NCI-H128 (cell line): ENCODE results near the gene PCGF3.

ENCODE experiments used
- DNase-seq: peaks from one replicate; lab custom pipeline; 2025; ENCODE audit not compliant: unreplicated experiment; lab: John Stamatoyannopoulos, UW

The PCGF3 gene

GRCh38 chr4:705278-706082 lies at the start of gene PCGF3:
Gene PCGF3 (plus strand): TSS chr4:705832. CDS start chr4:733681, 27,849 bp downstream.
- peak; percentile 70 for DNase-seq

DNA sequence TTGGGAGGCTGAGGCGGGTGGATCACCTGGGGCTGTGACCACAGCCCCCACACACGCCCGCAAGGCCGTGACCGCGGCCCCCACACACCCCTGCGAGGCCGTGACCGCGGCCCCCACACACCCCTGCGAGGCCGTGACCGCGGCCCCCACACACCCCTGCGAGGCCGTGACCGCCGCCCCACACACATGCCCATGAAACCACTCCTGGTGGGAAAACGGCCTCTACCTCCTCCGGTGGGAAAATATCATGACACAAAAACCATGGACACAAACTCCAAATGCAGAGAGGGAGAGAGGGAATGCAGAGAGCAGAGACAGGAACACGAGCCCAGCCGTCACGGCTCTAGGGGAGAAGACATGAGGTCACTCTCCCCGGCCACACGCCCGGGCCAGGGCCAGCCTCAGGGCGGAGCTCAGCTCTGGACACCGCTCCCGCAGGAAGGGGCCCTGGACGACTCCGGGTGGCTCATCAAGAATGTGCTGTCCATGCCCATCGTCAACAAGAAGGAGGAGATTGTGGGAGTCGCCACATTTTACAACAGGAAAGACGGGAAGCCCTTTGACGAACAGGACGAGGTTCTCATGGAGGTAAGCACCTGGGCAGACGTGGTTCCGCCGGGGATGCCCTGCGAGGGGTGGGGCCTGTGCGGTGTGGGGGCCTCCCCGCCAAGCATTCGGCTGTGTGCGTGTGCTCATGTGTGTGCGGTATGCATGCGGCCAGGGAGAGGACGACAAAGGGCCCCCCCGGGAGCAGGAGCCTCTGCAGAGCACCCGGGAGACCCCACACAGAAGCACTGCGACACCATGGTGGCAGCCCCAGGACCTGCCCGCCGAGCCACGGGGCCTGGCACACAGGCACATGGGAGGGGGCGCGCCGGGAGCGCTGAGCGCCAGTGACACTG lies 48.9 kb upstream of the PCGF3 start:
- DNase-seq, result no peak

DNA sequence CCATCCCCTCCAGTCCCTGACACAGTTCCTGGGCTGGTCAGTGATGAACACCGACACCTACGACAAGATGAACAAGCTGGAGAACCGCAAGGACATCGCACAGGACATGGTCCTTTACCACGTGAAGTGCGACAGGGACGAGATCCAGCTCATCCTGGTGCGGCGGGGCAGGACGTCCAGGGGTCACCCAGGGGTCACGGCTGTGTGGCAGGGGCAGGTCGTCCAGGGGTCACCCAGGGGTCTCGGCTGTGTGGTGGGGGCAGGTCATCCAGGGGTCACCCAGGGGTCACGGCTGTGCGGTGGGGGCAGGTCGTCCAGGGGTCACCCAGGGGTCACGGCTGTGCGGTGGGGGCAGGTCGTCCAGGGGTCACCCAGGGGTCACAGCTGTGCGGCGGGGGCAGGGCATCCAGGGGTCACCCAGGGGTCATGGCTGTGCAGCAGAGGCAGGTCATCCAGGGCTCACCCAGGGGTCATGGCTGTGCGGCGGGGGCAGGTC lies 48.2 kb upstream of the PCGF3 start:
- no peak for DNase-seq

- DNase-seq, result no peak
These were observed 47.6 kb upstream of the PCGF3 start for GRCh38 chr4:657834-658667.

DNA sequence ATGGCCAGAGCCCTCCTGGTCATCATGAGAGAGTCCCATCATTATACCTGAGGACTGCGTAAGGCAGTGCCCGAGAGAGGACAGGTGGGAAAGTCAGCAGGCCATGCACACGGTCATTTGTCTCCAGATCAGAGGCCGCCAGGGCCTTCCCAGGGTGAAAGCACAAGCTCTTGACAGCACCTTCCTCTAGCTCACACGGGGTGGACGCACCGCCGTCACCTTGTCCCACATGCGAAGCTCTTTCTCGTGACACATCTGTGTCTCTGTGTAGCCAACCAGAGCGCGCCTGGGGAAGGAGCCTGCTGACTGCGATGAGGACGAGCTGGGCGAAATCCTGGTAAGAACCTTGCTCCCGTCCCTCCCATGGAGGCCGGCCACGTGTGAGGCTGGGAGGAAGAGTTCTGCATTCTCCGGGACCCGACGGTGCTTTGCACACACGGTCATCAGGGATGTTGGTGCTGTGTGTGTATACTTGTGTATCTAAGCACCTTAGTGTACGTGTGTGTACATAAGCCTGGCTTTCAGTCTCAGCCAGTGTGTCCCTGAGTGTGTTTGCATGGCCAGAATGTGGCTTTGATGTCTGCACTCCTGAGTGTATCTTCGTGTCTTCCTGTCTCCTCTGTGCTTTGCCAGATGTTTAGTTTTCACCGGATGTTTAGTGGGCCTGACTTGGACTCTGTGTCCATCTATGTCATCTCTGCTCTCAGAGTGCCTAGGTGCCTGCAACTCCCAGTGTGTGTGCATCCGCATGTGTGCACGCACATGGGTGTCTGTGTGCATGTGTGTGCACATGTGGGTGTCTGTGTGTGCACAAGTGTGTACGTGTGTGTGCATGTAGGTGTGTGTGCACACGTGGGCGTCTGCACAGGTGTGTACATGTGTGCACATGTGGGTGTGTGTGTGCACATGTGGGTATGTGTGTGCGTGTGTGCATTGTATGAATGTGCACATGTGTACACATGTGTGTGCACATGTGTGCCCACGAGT lies 46.7 kb upstream of the PCGF3 start:
- no peak for DNase-seq

DNA sequence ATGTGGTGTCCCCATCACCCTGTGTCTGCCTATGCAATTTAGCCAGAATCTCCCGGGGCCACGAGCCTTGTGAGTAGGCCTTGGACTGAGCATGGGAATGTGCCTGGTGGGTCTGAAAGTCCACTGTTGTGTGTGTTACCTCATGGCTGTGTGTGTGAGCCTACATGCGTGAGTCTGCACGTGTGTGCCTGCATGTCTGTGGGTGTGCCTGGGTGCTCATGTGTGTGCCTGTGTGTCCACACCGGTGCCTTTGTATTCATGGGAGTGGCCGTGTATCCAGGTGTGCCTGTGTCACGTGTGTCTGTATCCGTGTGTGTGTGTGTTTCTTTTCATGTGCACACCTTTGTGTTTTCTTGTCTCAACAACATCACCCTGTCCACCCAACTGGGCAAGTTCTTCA lies 45.8 kb upstream of the PCGF3 start:
- DNase-seq, result no peak

- no peak for DNase-seq
These were observed 45.2 kb upstream of the PCGF3 start for GRCh38 chr4:660401-660800.

DNA sequence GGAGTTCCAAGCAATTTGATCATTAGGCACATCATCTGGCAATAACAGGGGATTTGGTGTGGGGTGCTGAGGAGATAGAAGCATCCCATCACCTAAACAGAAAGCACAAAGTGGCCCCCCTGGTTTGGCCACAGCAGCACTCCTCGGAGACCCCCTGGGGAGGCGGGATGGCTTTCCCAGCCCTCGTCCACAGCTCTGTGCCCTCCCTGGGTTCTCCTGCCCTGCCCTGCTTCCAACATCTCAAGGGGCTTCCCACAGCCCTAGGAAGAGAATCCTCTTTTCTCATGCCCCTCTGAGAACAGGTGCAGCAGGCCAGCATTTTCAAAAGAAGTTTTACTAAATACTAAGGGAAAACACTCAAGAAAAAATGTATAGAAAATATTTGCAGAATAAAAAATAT lies 44.4 kb upstream of the PCGF3 start:
- DNase-seq, result no peak

DNA sequence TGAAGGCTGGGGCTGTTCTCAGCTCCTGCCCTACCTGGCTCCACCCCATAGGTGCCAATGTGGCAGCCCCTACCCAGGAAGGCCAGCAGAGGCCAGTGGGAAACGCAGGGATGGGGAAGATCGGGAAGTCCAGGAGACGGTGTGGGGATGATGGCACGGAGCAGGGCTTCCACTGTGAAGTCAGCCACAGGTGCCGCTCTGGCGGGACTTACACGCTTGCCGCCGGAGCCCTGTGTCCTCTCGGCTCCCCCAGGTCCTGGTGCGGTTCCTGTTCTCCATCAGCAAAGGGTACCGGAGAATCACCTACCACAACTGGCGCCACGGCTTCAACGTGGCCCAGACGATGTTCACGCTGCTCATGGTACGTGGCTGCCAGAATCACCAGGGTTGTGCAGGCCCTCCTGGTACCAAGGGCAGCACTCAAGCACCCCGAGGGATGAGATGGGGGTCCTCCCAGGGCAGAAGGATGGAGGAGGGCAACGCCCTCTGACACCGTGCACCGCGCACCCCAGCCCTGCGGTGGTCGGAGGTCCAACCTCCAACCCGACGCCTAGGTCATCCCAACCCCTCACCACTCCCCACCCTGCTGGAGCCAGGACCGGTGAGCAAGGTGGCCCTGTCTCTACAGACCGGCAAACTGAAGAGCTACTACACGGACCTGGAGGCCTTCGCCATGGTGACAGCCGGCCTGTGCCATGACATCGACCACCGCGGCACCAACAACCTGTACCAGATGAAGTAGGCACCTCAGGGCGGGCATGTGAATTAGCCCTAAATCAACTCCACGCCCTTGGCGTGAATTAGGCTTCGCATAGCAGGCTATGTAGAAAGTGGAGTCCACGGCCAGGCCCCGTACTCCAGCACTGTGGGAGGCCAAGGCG lies 43.5 kb upstream of the PCGF3 start:
- no peak for DNase-seq

DNA sequence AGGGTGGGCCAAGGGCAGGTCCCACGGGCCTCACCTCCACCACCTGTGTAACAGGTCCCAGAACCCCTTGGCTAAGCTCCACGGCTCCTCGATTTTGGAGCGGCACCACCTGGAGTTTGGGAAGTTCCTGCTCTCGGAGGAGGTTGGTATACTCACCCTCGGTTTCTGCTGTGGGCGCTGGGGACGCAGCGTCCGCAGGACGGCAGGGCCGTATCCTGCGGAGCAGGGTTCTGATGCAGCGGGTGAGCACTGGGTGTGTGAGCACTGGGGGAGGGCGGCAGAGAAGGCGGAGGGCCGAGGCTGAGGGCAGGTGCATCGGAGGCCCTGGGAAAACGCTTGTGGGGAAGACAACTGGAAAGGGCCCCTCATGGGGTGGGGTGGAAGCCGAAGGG lies 42.6 kb upstream of the PCGF3 start:
- DNase-seq, result no peak

DNA sequence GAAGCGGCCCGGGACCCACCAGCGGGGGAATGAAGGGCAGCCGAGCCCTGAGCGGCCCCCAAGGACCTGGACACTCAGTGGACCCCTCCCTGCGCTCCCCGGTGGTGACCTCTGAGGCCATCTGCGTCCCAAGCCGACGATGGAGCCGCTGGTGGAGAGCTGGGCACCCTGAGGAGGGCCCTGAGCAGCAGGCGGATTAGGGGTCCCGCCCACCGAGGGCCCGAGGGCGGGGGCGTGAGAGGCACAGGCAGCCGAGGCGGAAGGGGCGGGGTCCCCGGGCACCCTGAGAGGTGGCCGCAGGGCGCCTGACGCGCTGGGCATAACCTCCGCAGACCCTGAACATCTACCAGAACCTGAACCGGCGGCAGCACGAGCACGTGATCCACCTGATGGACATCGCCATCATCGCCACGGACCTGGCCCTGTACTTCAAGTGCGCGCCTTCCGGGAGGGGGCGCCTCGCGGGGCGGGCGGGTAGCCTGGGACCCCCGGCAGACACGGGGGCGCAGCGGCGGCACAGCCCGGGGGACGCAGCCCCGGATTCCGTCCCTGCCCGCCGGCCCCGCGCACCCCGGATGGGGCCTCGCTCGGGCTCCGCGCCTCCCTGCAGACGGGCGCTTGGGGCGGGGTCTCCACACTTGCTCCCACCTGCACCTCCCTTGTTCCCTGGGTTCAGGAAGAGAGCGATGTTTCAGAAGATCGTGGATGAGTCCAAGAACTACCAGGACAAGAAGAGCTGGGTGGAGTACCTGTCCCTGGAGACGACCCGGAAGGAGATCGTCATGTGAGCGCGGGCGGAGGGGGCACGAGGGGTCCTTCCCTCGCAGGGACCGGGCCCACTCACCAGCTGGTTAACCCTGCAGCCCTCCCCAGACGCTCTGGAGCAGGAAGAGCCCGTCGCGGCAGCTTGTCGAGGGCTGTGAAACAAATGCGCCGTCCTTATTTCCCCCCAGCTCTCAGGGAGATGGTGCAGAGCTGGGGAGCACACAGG lies 41.9 kb upstream of the PCGF3 start:
- DNase-seq, result peak; percentile 25

DNA sequence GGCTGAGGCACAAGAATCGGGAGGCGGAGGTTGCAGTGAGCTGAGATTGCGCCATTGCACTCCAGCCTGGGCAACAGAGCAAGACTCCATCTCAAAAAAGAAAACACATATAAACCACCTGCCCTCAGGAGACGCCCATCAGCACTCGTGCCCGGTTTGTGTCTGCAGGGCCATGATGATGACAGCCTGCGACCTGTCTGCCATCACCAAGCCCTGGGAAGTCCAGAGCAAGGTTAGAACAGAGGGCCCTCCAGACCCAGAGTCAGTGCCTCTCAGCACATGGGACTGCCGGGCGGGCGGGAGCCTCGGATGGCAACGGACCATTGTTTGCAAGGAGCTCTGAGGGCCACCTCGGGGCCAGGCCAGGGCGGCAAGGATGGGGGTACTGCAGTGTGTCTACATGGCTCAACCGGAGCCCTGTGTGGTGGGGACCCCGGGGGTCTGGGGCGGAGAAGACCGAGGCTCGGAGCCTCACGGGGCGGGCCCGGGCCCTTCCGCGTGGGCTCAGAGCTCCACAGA lies 40.9 kb upstream of the PCGF3 start:
- DNase-seq, result no peak

DNA sequence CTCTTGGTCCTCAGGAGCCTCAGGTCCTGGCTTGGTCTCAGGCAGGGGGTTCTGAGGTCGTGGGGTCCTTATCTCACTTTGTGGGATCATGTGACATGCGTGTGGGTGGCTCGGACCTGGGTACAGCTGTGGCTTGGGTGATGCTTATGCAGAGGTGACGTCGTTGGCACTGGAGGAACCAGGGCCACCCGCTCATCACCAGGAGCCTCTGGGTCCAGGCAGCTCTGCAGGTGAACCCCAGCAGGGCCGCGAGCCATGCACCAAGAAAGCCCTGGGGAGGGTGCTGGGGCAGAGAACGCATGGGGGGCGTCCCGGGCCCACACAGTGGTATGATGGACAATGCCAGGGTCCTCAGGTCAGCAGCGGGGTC lies 40.3 kb upstream of the PCGF3 start:
- DNase-seq, result no peak

GRCh38 chr4:665751-666435 lies 39.7 kb upstream of the PCGF3 start:
- no peak for DNase-seq

- DNase-seq, result no peak
These were observed 39.2 kb upstream of the PCGF3 start for GRCh38 chr4:666436-666810.

DNA sequence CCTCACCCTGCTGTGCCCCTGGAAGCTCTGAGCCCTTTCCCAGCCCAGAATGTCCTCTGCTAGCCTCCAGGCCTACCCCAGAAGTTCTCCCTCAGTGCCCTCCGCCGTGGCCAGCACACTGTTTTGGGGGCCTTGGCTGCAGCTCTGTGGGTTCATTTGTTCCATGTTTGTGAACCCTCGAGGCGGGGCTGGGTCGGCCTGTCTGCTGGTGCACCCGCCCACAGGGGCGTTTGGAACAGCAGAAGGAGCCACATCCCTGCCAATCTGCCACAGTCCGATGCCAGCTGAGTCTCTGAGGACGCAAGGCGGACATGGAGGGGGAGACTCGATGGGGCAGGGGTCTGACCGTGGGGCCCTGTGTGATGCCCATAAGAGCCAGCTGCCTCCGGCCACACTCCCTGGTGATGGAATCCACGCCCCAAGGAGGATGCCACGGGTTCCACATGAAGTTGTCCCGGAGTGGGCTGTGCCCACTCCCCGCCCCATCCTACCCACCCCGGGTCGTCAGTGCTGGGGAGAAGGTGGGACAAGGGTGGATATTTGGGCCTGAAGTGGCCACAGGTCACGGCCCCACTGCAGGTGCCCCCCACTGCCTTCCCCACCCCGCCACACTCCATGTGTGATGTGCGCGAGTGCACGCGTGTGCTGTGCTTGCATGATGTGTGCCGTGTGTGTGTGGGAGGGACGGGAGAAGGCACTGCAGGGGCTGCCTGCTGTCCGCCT lies 38.6 kb upstream of the PCGF3 start:
- DNase-seq, result no peak
